Inferior parietal cortex (tissue), 1 donor: ENCODE results near the gene NUDCD3.

Experiments
- DNase-seq: peaks from one replicate; pipeline ENCODE4 v3.0.0-alpha.2; 2016; ENCODE audit errors: extremely low spot score

The NUDCD3 gene

DNA sequence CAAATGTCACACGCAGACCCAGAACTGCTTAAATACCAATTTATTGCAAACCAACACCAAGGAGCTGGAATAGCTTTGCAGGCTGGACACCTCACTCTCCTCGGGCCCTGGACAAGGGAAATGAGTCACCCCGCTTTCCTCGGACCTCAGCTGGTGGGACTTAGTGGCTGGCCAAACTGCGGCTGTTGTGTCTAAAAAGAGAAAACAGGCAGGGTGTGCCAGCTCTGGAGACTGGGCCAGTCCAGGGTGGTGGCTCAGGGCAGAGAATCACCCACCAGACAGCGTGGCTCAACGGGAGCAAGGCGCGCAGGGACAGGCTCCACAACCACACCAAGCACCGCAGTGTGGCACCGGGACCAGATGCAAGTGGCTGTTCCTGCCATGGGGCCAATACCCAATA, 106.9 kb downstream of the NUDCD3 start:
- DNase-seq = no peak

GRCh38 chr7:44382459-44383265, 107.8 kb downstream of the NUDCD3 start:
- DNase-seq = peak; percentile 53

DNA sequence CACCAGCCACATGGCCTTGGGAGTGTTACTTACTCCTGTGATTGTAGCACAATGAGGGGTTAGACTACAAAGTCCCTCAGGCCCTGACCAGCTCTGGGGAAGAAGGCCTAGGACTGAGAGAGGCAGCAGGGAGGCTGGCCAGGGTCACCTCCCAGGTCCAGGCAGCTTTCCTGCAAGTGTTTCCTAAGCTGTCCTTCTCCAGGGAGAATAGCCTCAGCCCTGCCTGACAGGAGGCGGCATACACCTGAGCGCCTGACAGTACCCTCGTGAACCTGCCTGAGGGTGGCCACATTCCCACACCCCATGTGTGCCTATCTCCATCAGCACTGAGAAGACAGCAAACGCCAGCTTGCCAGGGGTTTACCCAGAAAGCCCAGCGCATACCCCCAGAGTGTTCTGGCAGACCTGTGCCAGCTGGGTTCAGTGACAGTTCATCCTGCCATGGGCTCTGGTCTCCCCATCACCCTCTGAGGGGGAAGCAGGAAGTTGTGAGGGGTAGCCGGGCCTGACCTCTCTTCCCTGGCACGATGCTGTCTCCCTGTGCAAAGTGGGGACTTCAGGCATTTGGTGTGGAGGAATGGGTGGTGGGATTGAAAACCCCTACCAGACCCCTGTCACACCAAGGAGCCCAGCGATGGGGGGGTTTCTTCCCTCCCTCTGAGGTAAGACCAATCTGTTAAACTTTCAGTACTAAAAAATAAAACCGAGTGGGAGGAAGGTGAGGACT, 108.8 kb downstream of the NUDCD3 start:
- DNase-seq = no peak

DNA sequence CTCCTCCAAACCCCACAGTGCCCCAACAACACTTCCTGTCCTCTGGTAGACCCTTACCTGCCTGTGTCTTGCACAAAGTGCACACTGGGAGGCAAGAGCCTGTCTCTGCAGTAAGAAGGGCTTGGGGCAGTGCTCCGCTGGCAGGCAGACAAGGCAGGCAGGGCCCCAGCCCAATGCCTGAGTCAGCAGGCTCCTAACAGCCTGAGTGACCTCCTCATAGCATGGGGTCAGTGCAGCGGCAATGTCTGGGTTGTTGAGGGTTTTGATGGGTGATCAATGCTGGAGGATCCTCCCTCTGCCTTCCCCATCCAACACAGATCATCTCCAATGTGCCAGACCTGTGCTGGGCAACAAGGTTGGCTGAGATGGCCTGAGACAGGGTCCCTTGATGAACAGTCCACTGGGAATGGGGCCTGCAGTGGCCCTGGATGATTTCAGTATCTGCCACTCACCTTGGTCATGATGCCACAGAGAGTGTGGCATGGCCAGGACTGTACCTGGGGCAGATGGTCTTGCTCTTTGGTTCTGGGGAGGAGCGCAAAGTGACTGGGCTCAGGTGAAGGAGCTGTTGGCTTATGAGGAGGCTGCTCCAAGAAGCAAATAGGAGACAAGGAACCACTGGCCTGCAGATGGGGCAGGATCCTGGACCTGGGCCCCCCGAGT, 109.5 kb downstream of the NUDCD3 start:
- no peak for DNase-seq

DNA sequence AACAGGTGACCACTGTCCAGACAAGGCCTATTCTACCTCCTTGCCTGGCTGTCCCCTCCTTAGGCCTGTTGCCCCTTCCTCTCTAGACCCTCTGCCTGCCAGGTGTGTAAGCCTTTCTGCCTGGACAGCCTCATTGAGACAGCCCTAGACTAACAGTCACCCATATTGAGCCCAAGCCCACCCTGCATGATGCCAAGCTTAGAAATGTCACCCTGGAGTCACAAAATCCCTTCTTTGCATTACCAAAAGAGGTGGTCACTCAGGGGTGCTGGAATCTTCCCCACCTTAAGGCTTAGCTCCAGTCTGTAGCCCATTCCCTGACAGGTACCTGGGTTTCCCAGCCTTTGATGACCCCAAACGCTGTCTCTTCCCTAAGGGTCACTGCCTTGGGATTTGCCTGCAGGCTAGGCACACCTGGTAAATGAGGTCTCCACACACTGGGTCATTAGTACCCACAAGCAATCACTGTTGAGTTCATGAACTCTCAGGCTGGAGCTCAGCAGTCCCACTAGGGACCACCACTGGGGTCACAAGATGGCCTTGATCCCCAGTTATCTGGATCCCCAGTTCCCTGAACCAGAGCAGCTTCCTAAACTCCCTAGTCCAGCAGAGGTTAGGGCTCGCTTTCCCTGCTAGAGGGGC, 110.1 kb downstream of the NUDCD3 start:
- DNase-seq = no peak

DNA sequence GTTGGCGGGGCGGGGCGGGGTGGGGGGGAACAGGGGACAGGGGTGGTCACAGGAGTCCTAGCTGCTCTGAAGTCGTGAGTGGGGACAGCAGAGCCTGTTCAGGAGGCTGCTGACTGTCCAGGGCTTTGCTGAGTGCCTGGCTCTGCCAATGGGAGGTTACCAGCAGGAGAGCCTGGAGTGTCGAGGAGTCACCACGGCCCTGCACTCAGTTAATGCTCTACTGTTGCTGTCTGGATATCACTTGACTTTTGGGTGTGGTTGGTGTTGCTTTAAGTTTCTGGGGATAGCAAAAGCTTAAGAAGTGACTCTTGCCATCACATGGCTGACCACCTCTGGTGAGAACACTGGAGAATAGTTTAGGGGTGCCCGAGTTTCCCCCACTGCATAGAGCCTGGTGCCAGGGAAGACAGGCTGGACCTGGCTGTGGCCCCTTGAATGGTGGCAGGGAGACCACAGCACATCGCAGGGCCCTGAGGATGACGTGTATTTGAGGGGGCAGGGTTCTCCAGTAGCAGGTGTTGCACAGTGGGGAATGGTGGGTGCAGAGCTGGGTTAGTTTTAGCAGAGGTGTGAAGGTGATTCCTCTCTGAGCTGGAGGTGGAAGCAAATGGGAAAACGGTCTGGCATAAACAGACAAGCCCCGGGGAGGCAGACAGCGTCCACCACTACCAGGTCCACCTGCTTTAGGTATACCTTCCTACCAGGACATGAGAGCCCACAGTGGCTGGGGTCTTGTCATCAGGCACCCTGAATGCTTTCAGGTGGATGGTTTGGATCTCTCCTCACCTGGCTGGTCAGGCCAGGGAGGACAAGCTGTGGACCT, 110.9 kb downstream of the NUDCD3 start:
- no peak for DNase-seq

GRCh38 chr7:44378744-44379143, 111.7 kb downstream of the NUDCD3 start:
- DNase-seq = no peak

DNA sequence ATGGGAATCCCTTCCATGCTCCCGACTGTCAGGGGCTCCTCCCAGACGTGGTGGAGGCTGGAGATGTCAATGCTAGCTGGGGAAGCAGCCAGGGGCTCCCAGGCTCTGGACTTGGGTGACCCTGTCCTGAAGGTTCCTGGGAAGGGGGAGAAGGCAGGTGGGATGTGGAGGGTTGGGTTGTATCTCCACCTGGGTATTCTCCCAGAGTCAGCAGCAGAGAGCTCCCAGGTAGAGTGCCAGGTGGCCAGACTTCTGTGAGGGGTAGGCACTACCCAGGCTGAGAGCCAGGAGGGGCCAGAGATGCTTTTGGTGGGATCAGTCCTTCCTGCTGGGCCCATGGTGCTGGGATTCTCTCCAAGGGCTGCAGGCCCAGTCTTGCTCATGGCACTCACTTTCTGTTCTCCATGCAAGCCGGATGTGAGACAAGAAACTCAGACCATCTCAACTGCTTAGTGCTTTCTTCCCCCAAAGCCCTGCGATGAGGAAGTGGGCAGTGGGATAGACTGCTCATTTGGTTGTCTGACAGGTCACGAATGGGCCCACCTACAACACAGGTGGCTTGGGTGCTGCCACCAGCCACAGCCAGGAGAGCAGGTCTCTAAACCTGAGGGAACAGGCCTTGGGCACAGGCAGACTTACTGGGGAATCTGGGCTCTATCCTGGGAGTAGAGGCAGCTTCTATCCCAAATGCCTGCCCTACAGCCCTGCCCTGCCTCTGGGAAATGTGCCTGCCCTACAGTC, 112.6 kb downstream of the NUDCD3 start:
- DNase-seq = no peak

DNA sequence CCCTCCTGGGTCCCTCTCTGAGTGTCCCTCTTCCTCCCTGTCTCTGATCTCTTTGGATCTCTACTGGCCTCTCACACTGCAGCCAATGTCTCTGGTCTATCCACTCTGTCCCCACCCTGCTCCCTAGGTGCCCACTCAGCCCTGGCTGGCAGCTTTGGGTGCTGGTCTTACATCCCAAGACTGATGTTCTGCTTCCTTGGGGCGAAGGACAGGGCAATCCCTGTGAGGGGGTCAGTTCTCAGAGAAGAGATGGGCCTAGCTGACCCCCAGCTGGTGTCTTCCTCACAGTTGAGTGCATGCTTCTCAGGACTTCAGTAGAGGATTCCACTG, 113.4 kb downstream of the NUDCD3 start:
- DNase-seq = no peak

GRCh38 chr7:44376429-44377133, 113.9 kb downstream of the NUDCD3 start:
- DNase-seq = no peak

DNA sequence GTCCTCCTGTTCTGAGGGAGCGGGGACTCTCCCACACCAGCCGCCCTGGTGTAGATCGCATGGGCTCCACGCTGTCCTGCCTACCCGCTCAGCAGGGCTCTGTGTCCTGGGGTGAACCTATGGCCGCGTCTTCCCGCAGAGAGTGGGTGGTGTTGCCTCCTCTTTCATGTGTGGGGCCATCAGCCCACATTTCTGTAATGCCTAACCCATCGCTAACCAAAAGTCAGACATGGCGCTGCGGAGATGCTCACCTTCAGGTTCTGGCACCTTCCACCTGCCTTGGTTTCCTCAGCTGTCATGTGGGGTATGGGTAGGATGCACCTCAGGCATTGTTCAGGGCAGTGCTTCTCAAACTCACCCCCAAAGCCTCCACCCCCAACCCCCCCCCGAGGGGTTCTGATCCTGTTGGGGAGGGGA, 114.5 kb downstream of the NUDCD3 start:
- no peak for DNase-seq

DNA sequence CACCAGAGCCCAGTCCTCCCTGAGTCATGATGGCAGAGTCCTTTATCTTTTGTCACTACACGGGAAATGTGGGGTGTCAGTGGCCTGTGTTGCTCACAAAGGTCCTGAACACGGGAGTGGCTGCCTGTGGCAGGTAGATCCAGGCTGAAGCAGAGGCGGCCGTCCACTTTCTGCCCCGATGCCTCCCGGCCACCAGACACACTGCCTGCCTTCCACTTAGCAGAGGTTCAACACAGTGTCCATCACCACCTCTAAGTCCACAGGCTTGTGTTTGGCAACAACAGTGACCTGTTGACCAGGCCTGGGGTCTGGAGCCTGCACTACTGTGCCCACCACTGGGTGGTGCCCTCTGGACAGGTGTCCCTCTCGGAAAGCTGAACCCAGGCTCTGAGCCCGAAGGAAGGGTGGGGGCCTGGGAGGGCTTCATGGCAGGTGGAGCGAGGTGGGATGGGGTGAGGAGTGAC, 115.2 kb downstream of the NUDCD3 start:
- DNase-seq = no peak

GRCh38 chr7:44374007-44374763, 116.3 kb downstream of the NUDCD3 start:
- no peak for DNase-seq

GRCh38 chr7:44373418-44373740, 117.1 kb downstream of the NUDCD3 start:
- no peak for DNase-seq

DNA sequence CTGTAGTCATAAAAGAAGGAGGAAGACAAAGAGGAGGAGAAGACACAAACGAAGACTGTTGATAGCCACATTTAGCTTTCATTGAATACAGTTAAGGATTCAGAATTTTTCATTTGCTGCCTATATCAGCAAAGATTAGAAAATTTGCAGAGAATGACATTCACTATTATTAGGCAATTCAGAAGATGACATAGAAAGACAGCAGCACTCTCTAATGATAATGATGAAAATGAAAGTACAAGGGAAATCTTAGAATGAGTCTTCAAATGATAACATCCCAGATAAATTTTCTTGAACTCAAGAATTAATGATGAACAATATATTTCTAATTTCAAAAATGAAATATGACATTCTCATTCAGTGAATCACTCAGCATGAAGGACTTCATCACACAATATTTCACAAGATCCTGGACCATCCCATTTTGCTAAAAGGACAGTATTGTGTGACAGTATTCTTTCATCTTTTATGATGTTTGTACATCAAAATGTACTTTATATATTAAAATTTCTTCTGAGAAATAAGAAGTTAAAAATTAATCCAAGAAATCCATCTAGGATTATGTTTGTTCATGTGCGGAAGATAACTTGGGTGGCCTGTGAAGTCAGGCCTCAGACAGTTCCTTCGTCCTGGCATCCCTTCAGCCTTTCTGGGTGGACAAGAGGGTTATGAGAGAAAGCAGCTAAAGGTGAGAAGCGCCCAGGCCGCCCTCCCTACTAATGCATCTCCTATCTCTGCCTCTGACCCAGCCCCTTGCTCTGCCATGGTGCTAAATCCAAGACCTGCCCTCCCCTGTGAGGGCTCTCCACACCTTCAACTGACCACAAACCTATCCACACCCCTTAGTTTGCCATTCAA, 117.7 kb downstream of the NUDCD3 start:
- DNase-seq = no peak

DNA sequence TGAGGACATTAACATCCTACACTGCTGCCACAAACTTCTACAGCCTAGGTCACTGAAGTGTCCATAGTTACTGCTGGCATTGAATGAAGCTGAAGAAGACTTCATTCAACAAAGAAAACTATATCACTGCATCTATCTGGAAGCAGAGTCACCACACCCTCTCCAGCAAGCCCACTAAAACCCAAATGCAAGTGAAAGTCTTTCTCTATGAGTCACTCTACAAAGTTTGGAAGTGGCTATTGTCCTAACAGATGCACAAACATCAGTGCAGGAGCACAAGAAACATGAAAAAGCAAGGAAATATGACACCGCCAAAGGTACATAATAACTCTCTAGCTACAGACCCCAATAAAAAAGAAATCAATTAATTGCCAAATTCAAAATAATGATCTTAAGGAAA, 121.6 kb downstream of the NUDCD3 start:
- no peak for DNase-seq

DNA sequence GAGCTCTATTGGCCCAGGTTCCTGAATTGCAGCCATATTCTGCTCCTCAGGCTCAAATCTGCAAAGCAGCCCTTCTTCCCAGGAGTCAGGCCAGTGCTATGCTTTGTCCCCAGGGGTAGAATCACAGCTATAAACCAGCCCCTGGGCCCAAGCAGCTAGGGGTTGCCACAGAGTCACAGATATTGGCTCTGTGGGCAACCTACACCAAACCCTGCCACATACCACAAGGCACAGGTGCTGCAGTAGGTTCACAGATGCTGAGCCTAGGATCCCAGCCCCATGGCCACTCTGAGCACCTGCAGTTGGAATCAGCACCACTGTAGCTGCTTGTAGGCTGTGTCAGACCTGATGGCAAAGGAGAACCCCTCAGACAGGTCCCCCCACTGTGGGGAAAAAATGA, 122.0 kb downstream of the NUDCD3 start:
- no peak for DNase-seq

GRCh38 chr7:44367475-44368043, 122.9 kb downstream of the NUDCD3 start:
- no peak for DNase-seq
